Subcutaneous adipose tissue (tissue), 4 donors: Measurements from ENCODE around the gene DDX23. TPM values are rescaled to one million over a fixed set of nuclear protein-coding genes. Genes with fewer than 3 reads are reported as not detected.

ENCODE experiments used
- total RNA-seq, 4 donors: library from RNA; depleted of rRNA; stranded (reverse); fragments of >200 nt; gene quantifications; one replicate each; pipeline ENCODE4 v1.1.0, GENCODE V29; 2016
- TF ChIP-seq, protein P1 (sequence below): fragments of 450-650 bp; IDR thresholded peaks from one replicate; pipeline ENCODE4 v1.5.1; 2016; ENCODE audit warnings: low read depth, mild to moderate bottlenecking, control low read depth, antibody characterized with exemption, moderate library complexity

Gene DDX23
- total RNA-seq, 4 donors from 2014 or later: 37.0 to 65.7 (median 52.6) TPM

DNA sequence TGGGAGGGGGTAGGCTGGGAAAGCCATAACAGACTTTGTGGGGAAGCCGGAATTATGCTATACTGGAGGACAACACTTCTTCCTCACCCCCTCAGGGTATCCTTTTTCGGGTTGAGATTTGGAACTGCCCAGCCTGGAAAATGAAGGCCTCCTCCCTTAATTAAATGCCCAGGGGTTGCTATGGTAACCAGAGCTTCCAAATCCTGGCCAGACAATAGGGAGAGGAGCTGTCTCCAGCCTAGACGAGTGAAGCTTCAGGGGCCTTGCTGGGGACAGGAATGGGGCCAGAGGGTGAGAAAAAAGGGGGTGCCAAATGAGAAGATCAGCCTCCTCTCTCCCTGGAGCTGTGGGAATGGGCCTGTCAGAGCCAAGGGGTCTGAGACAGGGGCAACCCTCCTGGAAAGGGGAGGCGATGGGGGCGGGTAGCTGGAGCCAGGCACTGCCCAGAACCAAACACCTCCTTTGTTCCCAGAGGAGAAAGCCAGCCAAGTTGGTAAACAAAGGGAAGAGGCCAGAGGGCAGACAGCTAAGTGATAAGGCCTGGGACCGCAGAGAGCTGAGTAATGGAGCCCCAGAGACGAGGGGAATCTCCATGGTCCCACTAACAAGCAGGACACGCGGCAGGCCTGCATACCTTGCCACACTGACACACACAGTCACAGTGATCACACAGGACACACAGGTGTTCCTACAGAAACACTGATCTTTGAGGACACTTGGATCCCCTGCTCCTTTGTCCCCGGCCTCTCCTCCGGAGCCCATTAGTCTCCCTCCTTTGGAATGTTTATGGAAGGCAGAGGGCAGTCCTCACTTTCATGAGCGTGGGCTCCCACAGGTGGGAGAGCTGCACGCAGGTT lies 31.6 kb upstream of the DDX23 start:
- TF ChIP-seq, protein P1, sequence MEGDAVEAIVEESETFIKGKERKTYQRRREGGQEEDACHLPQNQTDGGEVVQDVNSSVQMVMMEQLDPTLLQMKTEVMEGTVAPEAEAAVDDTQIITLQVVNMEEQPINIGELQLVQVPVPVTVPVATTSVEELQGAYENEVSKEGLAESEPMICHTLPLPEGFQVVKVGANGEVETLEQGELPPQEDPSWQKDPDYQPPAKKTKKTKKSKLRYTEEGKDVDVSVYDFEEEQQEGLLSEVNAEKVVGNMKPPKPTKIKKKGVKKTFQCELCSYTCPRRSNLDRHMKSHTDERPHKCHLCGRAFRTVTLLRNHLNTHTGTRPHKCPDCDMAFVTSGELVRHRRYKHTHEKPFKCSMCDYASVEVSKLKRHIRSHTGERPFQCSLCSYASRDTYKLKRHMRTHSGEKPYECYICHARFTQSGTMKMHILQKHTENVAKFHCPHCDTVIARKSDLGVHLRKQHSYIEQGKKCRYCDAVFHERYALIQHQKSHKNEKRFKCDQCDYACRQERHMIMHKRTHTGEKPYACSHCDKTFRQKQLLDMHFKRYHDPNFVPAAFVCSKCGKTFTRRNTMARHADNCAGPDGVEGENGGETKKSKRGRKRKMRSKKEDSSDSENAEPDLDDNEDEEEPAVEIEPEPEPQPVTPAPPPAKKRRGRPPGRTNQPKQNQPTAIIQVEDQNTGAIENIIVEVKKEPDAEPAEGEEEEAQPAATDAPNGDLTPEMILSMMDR: no peak

DNA sequence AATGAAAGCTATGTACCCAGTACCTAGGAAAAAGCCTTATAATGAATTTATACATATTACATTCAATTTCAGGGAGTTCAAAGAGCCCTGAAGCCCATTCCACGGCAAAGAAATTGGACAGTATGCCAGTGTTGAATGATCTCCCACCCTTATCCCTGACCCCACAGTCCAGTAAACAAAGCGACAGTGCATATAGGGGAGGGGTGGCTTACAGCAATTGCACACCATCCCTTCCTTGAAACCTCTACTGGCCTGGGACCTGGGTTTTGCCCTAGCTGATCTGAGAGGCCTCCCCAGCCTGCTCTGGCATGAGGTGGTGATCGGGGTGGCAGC lies 31.0 kb upstream of the DDX23 start:
- TF ChIP-seq, protein P1: no peak

DNA sequence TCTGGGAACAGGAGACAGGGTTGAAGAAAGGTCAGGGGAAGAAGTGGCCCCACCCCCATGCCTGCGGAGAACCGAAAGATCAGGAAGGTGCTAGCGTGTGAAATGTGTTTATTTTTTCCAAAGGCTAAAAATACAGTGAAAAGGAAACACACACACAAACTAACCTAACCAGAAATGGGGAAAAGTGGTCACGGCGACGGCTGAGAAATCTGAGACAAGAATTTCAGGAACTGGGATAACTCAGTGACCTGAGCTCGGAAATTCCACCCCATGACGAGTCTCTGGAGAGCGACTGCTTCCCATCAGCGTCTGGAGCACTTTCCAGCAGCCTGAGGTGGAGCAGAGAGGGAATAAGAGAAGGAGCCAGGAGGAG lies 30.3 kb upstream of the DDX23 start:
- TF ChIP-seq, protein P1: no peak

DNA sequence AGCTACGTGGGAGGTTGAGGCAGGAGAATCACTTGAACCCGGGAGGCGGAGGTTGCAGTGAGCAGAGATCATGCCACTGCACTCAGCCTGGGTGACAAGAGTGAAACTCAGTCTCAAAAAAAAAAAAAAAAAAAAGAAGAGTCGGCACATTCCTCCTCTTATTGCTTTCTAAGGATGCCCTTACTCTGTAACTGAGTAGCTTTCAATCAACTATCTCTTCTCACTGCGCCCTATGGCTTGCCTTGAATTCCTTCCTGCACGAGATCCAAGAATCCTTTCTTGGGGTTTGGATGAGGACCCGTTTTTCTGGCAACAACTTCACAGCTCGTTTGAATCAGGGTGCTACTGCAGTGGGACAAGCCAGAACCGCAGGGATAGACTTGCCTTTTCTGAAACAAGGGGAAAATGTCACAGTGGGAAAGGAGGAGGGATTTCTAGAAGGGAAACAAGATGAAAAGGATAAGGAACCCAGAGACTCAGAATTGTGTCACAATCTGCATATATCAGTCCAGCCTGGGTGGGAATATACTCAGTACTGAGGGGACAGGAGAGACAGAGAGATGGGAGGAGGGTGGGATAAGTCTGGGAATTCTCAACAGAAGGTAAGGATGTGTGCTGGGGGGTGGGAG lies 29.8 kb upstream of the DDX23 start:
- TF ChIP-seq, protein P1: no peak

DNA sequence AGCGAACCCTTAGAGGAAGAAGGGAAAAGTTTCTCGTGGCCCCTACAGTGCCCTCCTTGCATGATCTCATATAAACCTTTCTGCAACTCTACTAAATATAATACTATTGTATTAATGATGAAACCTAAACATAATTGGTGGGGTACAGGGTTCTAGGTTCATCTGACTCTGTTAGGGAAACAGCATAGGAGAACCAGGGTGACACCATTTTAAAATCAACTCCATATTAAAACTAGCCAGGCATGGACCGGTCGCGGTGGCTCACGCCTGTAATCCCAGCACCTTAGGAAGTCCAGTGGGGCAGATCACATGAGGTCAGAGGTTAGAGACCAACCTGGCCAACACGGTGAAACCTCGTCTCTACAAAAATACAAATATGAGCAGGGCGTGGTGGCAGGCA lies 28.7 kb upstream of the DDX23 start:
- TF ChIP-seq, protein P1: no peak

DNA sequence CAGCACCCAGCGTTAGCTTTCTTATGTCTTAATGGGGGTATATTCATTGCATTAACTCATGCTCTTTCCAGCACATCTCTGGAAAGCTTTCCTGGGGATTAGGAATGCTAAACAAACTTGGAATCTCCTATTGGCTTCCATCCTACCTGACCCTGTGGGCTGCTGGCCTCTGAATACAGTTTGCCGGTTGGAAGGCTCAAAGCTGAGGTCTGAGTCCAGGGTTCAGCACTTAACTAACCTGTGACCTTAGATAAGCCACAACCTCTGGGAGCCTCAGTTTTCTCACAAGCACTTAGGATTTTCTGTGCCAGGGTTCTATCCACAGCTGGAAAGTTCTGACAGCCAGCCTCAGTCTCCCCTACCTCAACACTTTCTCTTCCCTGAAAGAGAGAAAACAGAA lies 26.6 kb upstream of the DDX23 start:
- TF ChIP-seq, protein P1: no peak

DNA sequence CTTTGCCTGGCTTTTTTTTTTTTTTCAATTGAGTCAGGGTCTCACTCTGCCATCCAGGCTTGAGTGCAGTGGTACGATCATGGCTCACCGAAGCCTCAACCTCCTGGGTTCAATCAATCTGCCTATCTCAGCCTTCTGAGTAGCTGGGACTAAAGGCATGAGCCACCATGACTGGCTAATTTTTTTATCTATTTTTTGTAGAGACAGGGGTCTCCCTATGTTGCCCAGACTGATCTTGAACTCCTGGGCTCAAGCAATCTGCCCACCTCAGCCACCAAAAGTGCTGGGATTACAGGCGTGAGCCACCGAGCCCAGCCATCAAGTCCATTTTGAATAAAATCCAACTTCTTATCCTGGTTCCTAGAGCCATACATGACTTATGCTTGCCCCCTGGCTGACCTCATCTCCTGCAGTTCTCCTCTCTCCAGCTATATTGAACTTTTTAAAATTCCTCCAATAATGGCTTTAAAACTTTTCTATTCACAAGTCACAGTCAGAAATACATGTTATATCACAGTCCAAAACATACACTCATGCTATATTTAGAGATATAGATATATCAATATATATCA lies 24.1 kb upstream of the DDX23 start:
- TF ChIP-seq, protein P1: no peak
